HG02571 (cell line): ENCODE measurements around the gene TRPC4AP.

ENCODE experiments used
- ATAC-seq: cut with Tn5 transposase; IDR thresholded peaks from one replicate; pipeline ENCODE4 v1.9.1; 2021; ENCODE audit warnings: mild to moderate bottlenecking, moderate library complexity; ENCODE audit not compliant: unreplicated experiment

The TRPC4AP gene

DNA sequence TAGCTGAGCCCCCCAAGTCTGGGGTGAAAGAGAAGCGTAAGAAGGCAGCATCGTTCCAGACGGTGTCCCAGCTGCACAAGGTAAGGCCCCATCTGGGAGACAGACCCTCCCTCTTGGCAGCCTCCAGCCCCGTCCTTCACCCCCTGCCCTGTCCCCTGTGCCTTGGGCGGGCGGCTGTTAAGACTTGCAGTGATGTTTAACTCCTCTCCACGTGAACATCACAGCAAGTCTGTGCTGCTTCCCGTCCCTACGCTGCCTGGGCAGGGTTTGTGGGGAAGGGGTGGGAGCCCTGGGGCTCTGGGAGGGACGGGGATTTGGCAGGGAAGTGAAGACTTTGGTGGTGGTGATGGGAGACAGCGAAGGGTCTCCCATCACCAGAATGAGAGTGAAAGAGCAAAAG, 102.4 kb downstream of the TRPC4AP start:
- ATAC-seq: no peak

DNA sequence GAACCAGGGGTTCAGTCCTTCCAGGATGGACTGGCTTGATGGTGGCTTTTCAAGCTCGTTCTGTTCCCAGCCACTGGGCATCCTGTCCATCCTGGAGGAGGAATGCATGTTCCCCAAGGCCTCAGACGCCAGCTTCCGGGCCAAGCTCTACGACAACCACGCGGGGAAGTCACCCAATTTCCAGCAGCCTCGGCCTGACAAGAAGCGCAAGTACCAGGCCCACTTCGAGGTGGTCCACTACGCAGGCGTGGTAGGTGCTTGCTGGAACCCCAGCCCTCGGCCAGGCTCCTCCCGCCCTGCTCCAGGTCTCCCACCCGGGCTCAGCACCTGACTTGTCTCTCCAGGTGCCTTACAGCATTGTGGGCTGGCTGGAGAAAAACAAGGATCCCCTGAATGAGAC, 102.9 kb downstream of the TRPC4AP start:
- no peak for ATAC-seq

- ATAC-seq: no peak
Measured at GRCh38 chr20:34989118-34989517, 103.5 kb downstream of the TRPC4AP start.

DNA sequence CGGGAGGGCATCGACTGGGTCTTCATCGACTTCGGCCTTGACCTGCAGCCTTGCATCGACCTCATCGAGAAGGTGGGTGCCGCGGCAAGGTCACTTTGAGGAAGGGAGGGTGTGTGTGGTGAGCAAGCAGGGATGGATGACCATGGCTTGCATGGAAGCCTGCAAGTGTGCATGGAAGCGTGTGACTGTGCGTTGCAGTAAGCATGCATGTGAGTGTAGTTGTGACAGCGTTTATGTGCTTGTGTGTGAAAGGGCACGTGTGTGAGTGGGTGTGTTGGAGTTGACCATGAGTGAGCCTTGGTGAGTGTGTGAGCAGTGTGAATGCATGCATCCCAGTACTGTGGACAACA, 104.4 kb downstream of the TRPC4AP start:
- no peak for ATAC-seq

GRCh38 chr20:34987288-34988190, 105.1 kb downstream of the TRPC4AP start:
- no peak for ATAC-seq

GRCh38 chr20:34986311-34987287, 106.0 kb downstream of the TRPC4AP start:
- no peak for ATAC-seq

DNA sequence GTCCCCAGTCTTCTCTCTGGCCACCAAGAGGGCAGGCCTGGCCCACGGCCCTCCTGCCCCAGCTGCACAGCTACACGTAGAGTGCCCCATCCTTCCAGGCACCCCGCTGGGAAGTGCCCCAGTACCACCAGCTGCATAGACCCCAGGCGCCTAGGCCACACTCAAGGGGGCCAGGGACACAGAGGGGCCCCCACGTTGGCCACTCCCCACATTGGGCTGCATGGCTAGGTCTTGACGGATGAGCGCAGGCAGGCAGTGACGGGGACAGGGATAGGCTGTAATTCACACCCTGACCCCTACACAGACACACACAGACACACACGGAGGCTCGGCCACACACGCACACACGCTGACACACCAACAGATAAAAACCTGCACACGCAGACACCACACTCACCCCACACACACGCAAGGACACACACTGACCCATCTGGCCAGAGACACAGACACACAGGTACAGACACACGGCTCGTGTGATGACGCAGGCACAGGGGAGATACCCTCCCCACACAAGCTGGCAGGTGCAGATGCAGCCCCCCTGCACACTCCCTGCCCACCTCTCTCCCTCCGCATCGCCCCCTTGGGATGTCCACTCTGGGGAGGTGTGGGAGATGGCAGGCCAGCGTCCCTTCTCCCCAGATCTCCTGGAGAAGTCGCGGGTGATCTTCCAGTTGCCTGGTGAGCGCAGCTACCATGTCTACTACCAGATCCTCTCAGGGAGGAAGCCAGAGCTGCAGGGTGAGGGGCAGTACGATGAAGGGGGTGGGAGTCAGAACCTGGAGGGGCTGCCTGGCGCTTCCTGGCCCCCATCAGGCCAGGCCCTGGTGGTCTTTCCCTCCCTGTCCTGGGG, 106.9 kb downstream of the TRPC4AP start:
- no peak for ATAC-seq

- ATAC-seq: no peak
Measured at GRCh38 chr20:34984756-34985261, 107.8 kb downstream of the TRPC4AP start.

GRCh38 chr20:34983995-34984735, 108.4 kb downstream of the TRPC4AP start:
- ATAC-seq: no peak

- no peak for ATAC-seq
Measured at GRCh38 chr20:34983089-34983820, 109.4 kb downstream of the TRPC4AP start.

- no peak for ATAC-seq
Measured at GRCh38 chr20:34982270-34983088, 110.1 kb downstream of the TRPC4AP start.

- ATAC-seq: no peak
Measured at GRCh38 chr20:34980543-34981233, 111.9 kb downstream of the TRPC4AP start.

DNA sequence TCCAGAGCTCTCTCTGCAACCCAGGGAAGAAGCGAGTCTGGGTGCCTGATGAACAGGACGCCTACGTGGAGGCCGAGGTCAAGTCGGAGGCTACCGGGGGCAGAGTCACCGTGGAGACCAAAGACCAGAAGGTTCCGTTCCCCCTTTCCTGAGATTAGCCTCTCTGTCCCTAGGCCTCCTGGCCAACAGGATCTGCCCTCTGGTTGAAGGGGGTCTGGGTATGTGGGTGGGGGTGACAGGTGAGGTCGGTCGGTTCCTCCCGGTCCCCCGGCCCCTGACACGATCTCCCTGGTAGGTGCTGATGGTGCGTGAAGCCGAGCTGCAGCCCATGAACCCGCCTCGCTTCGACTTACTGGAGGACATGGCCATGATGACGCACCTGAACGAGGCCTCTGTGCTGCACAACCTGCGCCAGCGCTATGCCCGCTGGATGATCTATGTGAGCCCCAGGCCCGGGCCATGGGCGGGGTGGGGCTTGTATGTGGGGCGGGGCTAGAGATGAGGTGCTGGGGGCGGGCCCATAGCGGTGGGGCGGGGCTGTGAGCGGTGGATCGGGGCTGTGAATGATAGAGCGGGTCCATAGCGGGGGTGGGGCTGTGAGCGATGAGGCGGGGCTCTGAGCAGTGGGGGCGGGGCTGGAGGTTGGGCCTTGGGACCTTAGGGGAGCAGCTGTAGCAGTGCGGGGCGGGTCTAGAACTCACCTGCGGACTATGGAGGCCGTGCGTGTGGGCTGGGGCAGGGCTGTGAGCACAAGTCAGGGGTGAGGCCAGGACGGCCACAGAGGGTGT, 113.0 kb downstream of the TRPC4AP start:
- no peak for ATAC-seq

- ATAC-seq: no peak
Measured at GRCh38 chr20:34978092-34978744, 114.4 kb downstream of the TRPC4AP start.

GRCh38 chr20:34977365-34978091, 115.1 kb downstream of the TRPC4AP start:
- no peak for ATAC-seq

DNA sequence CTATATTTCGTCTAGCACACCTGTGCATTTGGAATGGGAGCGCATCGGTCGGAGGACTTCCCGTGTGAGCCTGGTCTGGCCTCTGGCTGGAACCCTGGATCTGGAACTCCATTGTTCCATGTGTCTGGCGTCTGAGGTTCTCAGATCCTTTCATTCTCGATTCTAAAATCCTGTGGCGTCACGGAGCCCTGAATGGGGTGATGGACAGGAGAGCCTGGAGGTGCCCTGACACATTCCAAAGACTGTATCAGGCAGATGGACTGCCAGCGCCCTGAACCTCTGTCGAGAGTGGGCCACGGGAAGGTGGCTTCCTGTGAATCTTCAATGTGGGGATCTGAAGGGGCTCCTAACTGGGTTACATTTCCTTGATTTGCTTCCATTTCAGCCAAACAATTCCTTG, 116.3 kb downstream of the TRPC4AP start:
- no peak for ATAC-seq
